Neural progenitor cell (in vitro differentiated cells): ENCODE measurements around the gene TRPC1. TPM values are rescaled to one million over a fixed set of nuclear protein-coding genes. Genes with fewer than 3 reads are reported as not detected.
A peak's percentile ranks its signal among the peaks of the same experiment; 100 is the strongest.

Source experiments
- DNase-seq: peaks from one replicate; pipeline ENCODE4 v3.0.0-alpha.2; 2016; ENCODE audit warnings: low spot score
- H2AFZ ChIP-seq: fragments of 200-600 bp; sonication (generic); replicated peaks from 2 replicates; pipeline ENCODE4 v1.6.1; 2016; ENCODE audit warnings: antibody characterized with exemption
- H3F3A ChIP-seq: fragments of 200-600 bp; sonication (generic); 2 replicates; pipeline ENCODE4 v1.6.1; 2016; ENCODE audit warnings: antibody characterized with exemption, low read depth
- H3K27ac ChIP-seq: fragments of 200-600 bp; sonication (generic); 2 replicates; pipeline ENCODE4 v1.5.1; 2016; ENCODE audit warnings: mild to moderate bottlenecking
- H3K27me3 ChIP-seq: fragments of 200-600 bp; sonication (generic); 2 replicates; pipeline ENCODE4 v1.6.1; 2016; ENCODE audit warnings: mild to moderate bottlenecking, moderate library complexity
- H3K36me3 ChIP-seq: fragments of 200-600 bp; sonication (generic); 2 replicates; pipeline ENCODE4 v1.5.1; 2016
- H3K4me1 ChIP-seq: fragments of 200-600 bp; sonication (generic); 2 replicates; pipeline ENCODE4 v1.6.1; 2016; ENCODE audit warnings: mixed run types
- H3K4me2 ChIP-seq: fragments of 200-600 bp; sonication (generic); 2 replicates; pipeline ENCODE4 v1.6.1; 2016
- H3K4me3 ChIP-seq: fragments of 200-600 bp; sonication (generic); 2 replicates; pipeline ENCODE4 v1.5.1; 2016
- H3K79me2 ChIP-seq: fragments of 200-600 bp; sonication (generic); 2 replicates; pipeline ENCODE4 v1.6.1; 2016; ENCODE audit warnings: low read depth
- H3K9ac ChIP-seq: fragments of 200-600 bp; sonication (generic); 2 replicates; pipeline ENCODE4 v1.6.1; 2016
- H3K9me3 ChIP-seq: fragments of 200-600 bp; sonication (generic); 2 replicates; pipeline ENCODE4 v1.5.1; 2016; ENCODE audit warnings: low read depth
- H4K20me1 ChIP-seq: fragments of 200-600 bp; sonication (generic); 2 replicates; pipeline ENCODE4 v1.6.1; 2016; ENCODE audit warnings: low read depth
- H3K27ac Mint-ChIP-seq: 3 replicates; pipeline ENCODE4 v1.8.0; 2021; ENCODE audit warnings: mixed read lengths
- H3K27me3 Mint-ChIP-seq: 2 replicates; pipeline ENCODE4 v1.8.0; 2022; ENCODE audit warnings: low read depth, mild to moderate bottlenecking, inconsistent platforms, moderate library complexity, mixed read lengths; ENCODE audit not compliant: insufficient read depth
- H3K36me3 Mint-ChIP-seq: 3 replicates; pipeline ENCODE4 v1.8.0; 2021; ENCODE audit warnings: mixed read lengths
- H3K4me1 Mint-ChIP-seq: 3 replicates; pipeline ENCODE4 v1.8.0; 2021; ENCODE audit warnings: mixed read lengths
- H3K4me3 Mint-ChIP-seq: 3 replicates; pipeline ENCODE4 v1.8.0; 2021; ENCODE audit warnings: mild to moderate bottlenecking, moderate library complexity, mixed read lengths
- H3K9me3 Mint-ChIP-seq: 3 replicates; pipeline ENCODE4 v1.8.0; 2020; ENCODE audit warnings: mixed read lengths
- CTCF ChIP-seq: fragments of 200-600 bp; sonication (generic); IDR thresholded peaks from 2 replicates; pipeline ENCODE4 v1.5.1; 2017; ENCODE audit warnings: antibody characterized with exemption, mild to moderate bottlenecking
- EZH2 ChIP-seq: fragments of 200-600 bp; sonication (generic); IDR thresholded peaks from 2 replicates; pipeline ENCODE4 v1.6.1; 2017; ENCODE audit warnings: antibody characterized with exemption, mild to moderate bottlenecking, moderate library complexity
- EZH2phosphoT487 ChIP-seq: fragments of 200-600 bp; sonication (generic); IDR thresholded peaks from 2 replicates; pipeline ENCODE4 v1.6.1; 2017; ENCODE audit warnings: antibody characterized with exemption
- total RNA-seq: library from RNA; depleted of rRNA; stranded (reverse); fragments of >200 nt; gene quantifications from 2 replicates; pipeline ENCODE4 v1.2.3, GENCODE V29; 2015; ENCODE audit warnings: low replicate concordance

Gene TRPC1
- total RNA-seq, 1 donor from 2014 or later = 36.4 TPM

- Histone ChIP-seq H3K36me3 (no peaks in the 10 kb centered on the region), H3K4me1 (peaks cover 6% of the 10 kb centered on the region), H3K9ac (no peak overlapping the region), H3K4me3 (no peak overlapping the region), H3K27me3 (no peaks in the 10 kb centered on the region), H2AFZ (no peak overlapping the region), H3F3A (no peaks in the 10 kb centered on the region), H3K4me2 (no peak overlapping the region), H4K20me1 (no peaks in the 10 kb centered on the region), H3K9me3 (no peaks in the 10 kb centered on the region), H3K79me2 (no peaks in the 10 kb centered on the region), H3K27ac (no peak overlapping the region)
- no peaks in the 10 kb centered on the region for H3K36me3 Mint-ChIP-seq
- TF ChIP-seq CTCF (peak; percentile 61), EZH2phosphoT487 (no peak)
- DNase-seq = peak; percentile 33
- no peaks in the 10 kb centered on the region for H3K4me1 Mint-ChIP-seq
- H3K4me3 Mint-ChIP-seq = no peak overlapping the region
- no peaks in the 10 kb centered on the region for H3K27me3 Mint-ChIP-seq
- H3K9me3 Mint-ChIP-seq = no peaks in the 10 kb centered on the region
- no peak overlapping the region for H3K27ac Mint-ChIP-seq
Measured at GRCh38 chr3:142844339-142844977, 120.6 kb downstream of the TRPC1 start.

GRCh38 chr3:142846779-142847577 lies 123.1 kb downstream of the TRPC1 start:
- Histone ChIP-seq H3K36me3 (no peaks in the 10 kb centered on the region), H3K9ac (no peak overlapping the region), H3K4me1 (peaks cover 6% of the 10 kb centered on the region), H3K4me2 (no peak overlapping the region), H4K20me1 (no peaks in the 10 kb centered on the region), H3K27me3 (no peaks in the 10 kb centered on the region), H3K9me3 (no peaks in the 10 kb centered on the region), H2AFZ (no peak overlapping the region), H3K79me2 (no peaks in the 10 kb centered on the region), H3K4me3 (no peak overlapping the region), H3F3A (no peaks in the 10 kb centered on the region), H3K27ac (no peak overlapping the region)
- Mint-ChIP-seq H3K9me3 (no peaks in the 10 kb centered on the region), H3K27me3 (no peaks in the 10 kb centered on the region), H3K27ac (no peak overlapping the region), H3K36me3 (no peaks in the 10 kb centered on the region), H3K4me3 (no peak overlapping the region), H3K4me1 (no peaks in the 10 kb centered on the region)
- TF ChIP-seq EZH2phosphoT487 (no peak), EZH2 (no peak), CTCF (no peak)
- DNase-seq = no peak

- Histone ChIP-seq H3K27ac (no peak overlapping the region), H3K9me3 (no peaks in the 10 kb centered on the region), H3F3A (no peaks in the 10 kb centered on the region), H3K79me2 (no peaks in the 10 kb centered on the region), H3K36me3 (no peaks in the 10 kb centered on the region), H3K9ac (no peak overlapping the region), H2AFZ (no peak overlapping the region), H3K4me1 (no peaks in the 10 kb centered on the region), H3K4me3 (no peak overlapping the region), H4K20me1 (no peaks in the 10 kb centered on the region), H3K27me3 (no peaks in the 10 kb centered on the region), H3K4me2 (no peak overlapping the region)
- Mint-ChIP-seq H3K27ac (no peak overlapping the region), H3K4me3 (no peak overlapping the region), H3K4me1 (peaks cover 5% of the 10 kb centered on the region), H3K9me3 (no peaks in the 10 kb centered on the region), H3K36me3 (no peaks in the 10 kb centered on the region), H3K27me3 (no peaks in the 10 kb centered on the region)
- TF ChIP-seq EZH2 = no peak
- no peak for TF ChIP-seq EZH2phosphoT487
- TF ChIP-seq CTCF = no peak
- DNase-seq = no peak
Measured at GRCh38 chr3:142849148-142849547, 125.3 kb downstream of the TRPC1 start.
